Activated T-helper 17 cell treated with anti-CD3 and anti-CD28 coated beads, Interleukin-2, amount 50 U/mL, for 72 hours (primary cell): ENCODE measurements around the gene SLC25A34. TPM values are rescaled to one million over a fixed set of nuclear protein-coding genes. Genes with fewer than 3 reads are reported as not detected.

Source experiments
- ATAC-seq: fragments of 150-1000 bp; cut with Tn5 transposase; replicated peaks from 2 replicates; pipeline ENCODE4 v1.10.0; 2021; ENCODE audit warnings: mild to moderate bottlenecking, moderate library complexity
- H3K27ac Mint-ChIP-seq: one replicate; pipeline ENCODE4 v1.8.0; 2022; ENCODE audit warnings: mixed read lengths
- H3K27me3 Mint-ChIP-seq: one replicate; pipeline ENCODE4 v1.8.0; 2022; ENCODE audit warnings: mixed read lengths
- H3K36me3 Mint-ChIP-seq: one replicate; pipeline ENCODE4 v1.8.0; 2022; ENCODE audit warnings: low read depth, mild to moderate bottlenecking, mixed read lengths
- H3K4me1 Mint-ChIP-seq: one replicate; pipeline ENCODE4 v1.8.0; 2022; ENCODE audit warnings: mixed read lengths
- H3K4me3 Mint-ChIP-seq: one replicate; pipeline ENCODE4 v1.8.0; 2022; ENCODE audit warnings: mild to moderate bottlenecking, mixed read lengths
- H3K9me3 Mint-ChIP-seq: one replicate; pipeline ENCODE4 v1.8.0; 2022; ENCODE audit warnings: mixed read lengths
- total RNA-seq, 2 donors: library from RNA; stranded (reverse); gene quantifications; one replicate each; pipeline ENCODE4 v1.2.3, GENCODE V29; 2022

SLC25A34 gene
- total RNA-seq, 2 donors from 2014 or later = 0.90 to 1.6 TPM

- no peak for ATAC-seq
- Mint-ChIP-seq H3K36me3 (no peaks in the 10 kb centered on the region), H3K9me3 (no peaks in the 10 kb centered on the region)
These were observed 24.6 kb downstream of the SLC25A34 start for GRCh38 chr1:15760520-15761211.

GRCh38 chr1:15761366-15762128, 25.5 kb downstream of the SLC25A34 start:
- Mint-ChIP-seq H3K27me3 (peaks cover 29% of the 10 kb centered on the region), H3K36me3 (no peaks in the 10 kb centered on the region), H3K27ac (no peak overlapping the region), H3K9me3 (no peaks in the 10 kb centered on the region), H3K4me1 (no peaks in the 10 kb centered on the region), H3K4me3 (no peak overlapping the region)
- no peak for ATAC-seq

More at GRCh38 chr1:15760520-15761211, 24.6 kb downstream of the SLC25A34 start:
- Mint-ChIP-seq H3K27me3 (peaks cover 36% of the 10 kb centered on the region), H3K27ac (no peak overlapping the region), H3K4me1 (peaks cover 5% of the 10 kb centered on the region), H3K4me3 (no peak overlapping the region)

GRCh38 chr1:15762546-15762945, 26.5 kb downstream of the SLC25A34 start:
- Mint-ChIP-seq H3K36me3 (no peaks in the 10 kb centered on the region), H3K4me1 (no peaks in the 10 kb centered on the region), H3K27me3 (peaks cover 26% of the 10 kb centered on the region), H3K27ac (no peak overlapping the region), H3K9me3 (no peaks in the 10 kb centered on the region), H3K4me3 (no peak overlapping the region)
- no peak for ATAC-seq

- Mint-ChIP-seq H3K9me3 (no peaks in the 10 kb centered on the region), H3K4me1 (no peaks in the 10 kb centered on the region), H3K27me3 (peaks cover 22% of the 10 kb centered on the region), H3K4me3 (no peak overlapping the region), H3K27ac (no peak overlapping the region), H3K36me3 (no peaks in the 10 kb centered on the region)
- no peak for ATAC-seq
These were observed 28.3 kb downstream of the SLC25A34 start for GRCh38 chr1:15764269-15764764.

GRCh38 chr1:15764890-15765289, 28.8 kb downstream of the SLC25A34 start:
- Mint-ChIP-seq H3K4me3 (no peak overlapping the region), H3K36me3 (no peaks in the 10 kb centered on the region), H3K27ac (no peak overlapping the region), H3K4me1 (no peaks in the 10 kb centered on the region), H3K9me3 (no peaks in the 10 kb centered on the region), H3K27me3 (peaks cover 18% of the 10 kb centered on the region)
- no peak for ATAC-seq

- no peak overlapping the region for H3K27ac Mint-ChIP-seq
- H3K4me1 Mint-ChIP-seq = no peaks in the 10 kb centered on the region
- H3K4me3 Mint-ChIP-seq = no peak overlapping the region
- H3K36me3 Mint-ChIP-seq = no peaks in the 10 kb centered on the region
- H3K27me3 Mint-ChIP-seq = peaks cover 19% of the 10 kb centered on the region
- no peak for ATAC-seq
- no peaks in the 10 kb centered on the region for H3K9me3 Mint-ChIP-seq
These were observed 29.6 kb downstream of the SLC25A34 start for GRCh38 chr1:15765495-15766194.

- ATAC-seq = no peak
- H3K9me3 Mint-ChIP-seq = no peaks in the 10 kb centered on the region
These were observed 31.9 kb downstream of the SLC25A34 start for GRCh38 chr1:15767941-15768340.

GRCh38 chr1:15768388-15768787, 32.3 kb downstream of the SLC25A34 start:
- no peak overlapping the region for H3K4me3 Mint-ChIP-seq
- H3K4me1 Mint-ChIP-seq = no peaks in the 10 kb centered on the region
- peaks cover 18% of the 10 kb centered on the region for H3K27me3 Mint-ChIP-seq
- ATAC-seq = no peak
- H3K9me3 Mint-ChIP-seq = no peaks in the 10 kb centered on the region
- H3K27ac Mint-ChIP-seq = no peak overlapping the region
- no peaks in the 10 kb centered on the region for H3K36me3 Mint-ChIP-seq

More at GRCh38 chr1:15767941-15768340, 31.9 kb downstream of the SLC25A34 start:
- no peaks in the 10 kb centered on the region for H3K4me1 Mint-ChIP-seq
- peaks cover 18% of the 10 kb centered on the region for H3K27me3 Mint-ChIP-seq
- H3K27ac Mint-ChIP-seq = no peak overlapping the region
- no peaks in the 10 kb centered on the region for H3K36me3 Mint-ChIP-seq
- H3K4me3 Mint-ChIP-seq = no peak overlapping the region

- no peak for ATAC-seq
- Mint-ChIP-seq H3K9me3 (no peaks in the 10 kb centered on the region), H3K27me3 (peaks cover 12% of the 10 kb centered on the region), H3K27ac (no peak overlapping the region), H3K4me1 (no peaks in the 10 kb centered on the region), H3K4me3 (no peak overlapping the region), H3K36me3 (no peaks in the 10 kb centered on the region)
These were observed 34.4 kb downstream of the SLC25A34 start for GRCh38 chr1:15770313-15770962.

- no peak overlapping the region for H3K4me3 Mint-ChIP-seq
- H3K27ac Mint-ChIP-seq = no peak overlapping the region
- H3K4me1 Mint-ChIP-seq = no peaks in the 10 kb centered on the region
- H3K27me3 Mint-ChIP-seq = peaks cover 12% of the 10 kb centered on the region
- no peak for ATAC-seq
- H3K9me3 Mint-ChIP-seq = no peaks in the 10 kb centered on the region
- no peaks in the 10 kb centered on the region for H3K36me3 Mint-ChIP-seq
These were observed 35.9 kb downstream of the SLC25A34 start for GRCh38 chr1:15771836-15772515.

GRCh38 chr1:15775706-15776105, 39.6 kb downstream of the SLC25A34 start:
- H3K9me3 Mint-ChIP-seq = no peaks in the 10 kb centered on the region
- H3K27me3 Mint-ChIP-seq = peaks cover 9% of the 10 kb centered on the region
- H3K27ac Mint-ChIP-seq = no peak overlapping the region
- H3K4me3 Mint-ChIP-seq = no peak overlapping the region
- H3K4me1 Mint-ChIP-seq = no peaks in the 10 kb centered on the region
- no peak for ATAC-seq
- H3K36me3 Mint-ChIP-seq = no peaks in the 10 kb centered on the region

- Mint-ChIP-seq H3K4me1 (no peaks in the 10 kb centered on the region), H3K9me3 (no peaks in the 10 kb centered on the region), H3K27ac (no peak overlapping the region), H3K27me3 (no peaks in the 10 kb centered on the region), H3K36me3 (no peaks in the 10 kb centered on the region), H3K4me3 (no peak overlapping the region)
- no peak for ATAC-seq
These were observed 42.0 kb downstream of the SLC25A34 start for GRCh38 chr1:15777909-15778707.

- ATAC-seq = no peak
- Mint-ChIP-seq H3K9me3 (no peaks in the 10 kb centered on the region), H3K27ac (no peak overlapping the region), H3K36me3 (no peaks in the 10 kb centered on the region), H3K4me3 (no peak overlapping the region), H3K4me1 (no peaks in the 10 kb centered on the region), H3K27me3 (peaks cover 11% of the 10 kb centered on the region)
These were observed 49.6 kb downstream of the SLC25A34 start for GRCh38 chr1:15785683-15786082.
